Measurements from ENCODE around the gene PAPSS2.
A peak's percentile ranks its signal among the peaks of the same experiment; 100 is the strongest.

The PAPSS2 gene

DNA sequence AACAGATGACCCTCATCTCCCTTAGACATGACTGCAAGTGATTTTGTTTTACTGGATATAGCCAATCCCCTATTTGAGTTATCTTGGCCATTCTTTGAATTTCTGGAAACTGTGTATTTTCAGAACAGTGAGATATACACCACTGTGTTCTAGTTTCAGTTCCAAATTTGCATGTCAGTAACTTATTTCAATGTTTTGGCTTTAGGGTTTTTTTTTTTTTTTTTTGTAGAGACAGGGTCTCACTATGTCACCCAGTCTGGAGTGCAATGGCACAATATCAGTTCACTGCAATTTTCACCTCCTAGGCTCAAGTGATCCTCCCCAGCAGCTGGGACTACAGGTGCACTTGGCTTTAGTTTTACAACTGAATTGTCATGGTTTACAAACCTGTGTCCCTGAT, 91.1 kb downstream of the PAPSS2 start:
- no peak for DNase-seq (ENCODE audit: low spot score)

DNA sequence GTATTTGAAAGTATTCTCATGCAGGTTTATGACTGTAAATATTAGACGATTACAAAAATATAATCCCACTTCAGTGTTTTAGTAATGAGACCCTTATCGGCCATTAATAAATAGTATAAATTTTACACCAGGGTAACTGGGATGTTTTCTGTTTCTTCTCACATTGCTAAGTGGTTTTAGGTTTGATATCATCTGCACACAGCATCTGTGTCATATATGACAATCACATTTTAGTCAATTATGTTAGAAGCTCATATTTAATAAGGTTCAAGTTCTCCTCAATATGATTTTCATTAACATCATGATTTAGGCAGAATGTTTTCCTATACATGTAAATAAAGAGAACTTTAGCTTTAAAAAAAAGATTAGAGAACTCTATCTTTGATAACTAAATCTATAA, 91.6 kb downstream of the PAPSS2 start:
- no peak for DNase-seq (ENCODE audit: low spot score)

- no peak for DNase-seq (ENCODE audit: low spot score)
Measured at GRCh38 chr10:87752566-87752965, 92.9 kb downstream of the PAPSS2 start.

DNA sequence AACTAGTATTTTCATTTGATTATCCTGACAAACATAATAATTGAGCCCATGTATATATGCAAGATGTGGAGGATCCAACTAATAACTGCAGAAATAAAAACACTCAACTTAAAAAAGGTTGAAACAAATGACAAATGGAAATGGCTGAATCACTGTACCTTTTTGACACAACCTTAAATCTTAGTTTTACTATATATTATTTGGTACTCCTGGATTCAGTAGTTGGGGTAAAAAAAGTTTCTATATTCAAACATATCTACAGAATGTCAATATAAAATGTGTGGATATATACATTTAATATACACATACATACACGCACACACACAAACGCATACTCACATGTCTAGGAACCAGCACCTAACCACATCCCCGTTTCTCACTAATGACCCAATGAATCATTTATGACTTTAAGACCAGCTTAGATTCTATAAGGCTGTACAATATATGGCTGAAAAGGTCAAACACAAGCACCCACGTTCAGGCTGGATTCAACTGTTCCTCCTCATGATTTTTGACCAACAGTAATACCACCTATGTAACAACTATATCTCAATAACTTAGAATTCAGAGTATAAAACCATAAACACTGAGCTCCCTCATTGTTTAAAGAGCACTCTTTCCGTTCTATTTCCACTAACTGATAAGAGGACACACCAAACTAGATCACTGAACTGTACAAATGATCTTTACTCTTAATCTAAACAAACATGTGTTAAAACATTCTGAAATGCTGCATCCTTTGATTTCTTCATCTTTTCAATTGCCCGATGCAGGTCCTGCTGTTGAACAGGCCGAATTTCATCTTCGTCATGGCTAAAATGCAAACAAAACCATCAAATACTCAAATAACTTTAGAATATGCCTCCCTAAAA, 94.6 kb downstream of the PAPSS2 start:
- no peak for DNase-seq (ENCODE audit: low spot score)

DNA sequence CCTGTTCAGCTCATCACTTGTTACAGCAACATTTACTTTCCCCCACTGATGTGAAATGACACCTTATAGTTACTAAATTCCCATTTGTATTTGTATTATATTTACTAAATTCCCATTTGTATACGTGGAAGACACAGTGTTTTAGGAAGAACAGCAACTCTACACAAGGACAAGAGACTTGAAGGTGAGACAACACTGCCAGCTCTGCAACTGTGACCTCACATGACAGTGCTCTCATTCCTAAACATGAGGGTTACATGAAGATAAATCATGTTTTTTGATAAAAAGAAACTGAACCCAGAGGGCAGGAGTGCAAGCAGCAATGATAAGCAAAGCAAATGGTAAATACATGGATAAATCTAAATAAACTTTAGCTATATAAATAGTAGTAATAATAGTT, 98.0 kb downstream of the PAPSS2 start:
- no peak for DNase-seq (ENCODE audit: low spot score)

GRCh38 chr10:87759551-87759950, 99.9 kb downstream of the PAPSS2 start:
- no peak for DNase-seq (ENCODE audit: low spot score)

- no peak for DNase-seq (ENCODE audit: low spot score)
Measured at GRCh38 chr10:87760195-87760905, 100.7 kb downstream of the PAPSS2 start.

DNA sequence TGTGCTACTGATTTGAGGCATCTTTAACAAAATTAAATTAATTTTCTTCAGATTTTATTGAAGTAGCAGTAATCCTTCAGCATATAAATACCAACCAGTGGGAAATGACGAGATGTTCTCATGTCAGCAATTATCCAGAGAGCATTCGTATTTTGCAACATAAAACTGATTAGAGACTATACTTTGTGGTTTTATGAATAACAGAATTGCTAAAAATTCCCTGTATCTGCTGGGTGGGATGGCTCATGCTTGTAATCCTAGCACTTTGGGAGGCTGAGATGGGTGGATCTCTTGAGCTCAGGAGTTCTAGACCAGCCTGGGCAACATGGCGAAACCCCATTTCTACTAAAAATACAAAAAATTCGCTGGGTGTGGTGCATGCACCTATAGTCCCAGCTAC, 101.5 kb downstream of the PAPSS2 start:
- no peak for DNase-seq (ENCODE audit: low spot score)

GRCh38 chr10:87761892-87762291, 102.2 kb downstream of the PAPSS2 start:
- DNase-seq (ENCODE audit: low spot score): peak; percentile 77

DNA sequence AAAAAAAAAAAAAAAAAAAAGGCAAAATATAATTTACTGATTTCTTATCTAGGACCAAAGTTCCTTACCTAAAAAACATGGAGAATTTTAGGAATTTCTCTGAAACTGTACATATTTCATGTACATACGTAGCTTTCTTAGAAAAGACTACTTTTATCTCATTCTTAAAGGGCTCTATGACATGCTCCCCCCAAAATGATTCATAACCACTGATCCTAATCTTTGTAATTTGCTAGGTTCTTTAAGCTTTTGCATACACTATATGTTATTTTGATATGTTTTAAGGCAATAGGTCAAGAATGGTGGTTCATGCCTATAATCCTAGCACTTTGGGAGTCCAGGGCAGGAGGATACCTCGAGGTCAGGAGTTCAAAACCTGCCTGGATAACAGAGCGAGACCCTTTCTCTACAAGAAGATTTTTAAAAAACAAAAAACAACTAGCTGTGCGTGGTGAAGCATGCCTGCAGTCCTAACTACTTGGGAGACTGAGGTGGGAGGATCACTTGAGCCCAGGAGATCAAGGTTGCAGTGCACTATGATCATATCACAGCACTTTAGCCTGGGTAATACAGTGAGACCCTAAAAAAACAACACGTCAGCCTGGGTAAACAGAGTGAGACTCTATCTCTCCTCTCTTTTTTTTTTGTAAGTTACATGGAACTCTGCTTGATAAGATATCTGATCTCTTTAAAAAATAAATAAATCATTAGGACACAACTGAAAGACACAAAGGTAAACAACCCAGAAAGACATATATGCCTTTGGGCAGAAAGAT, 103.6 kb downstream of the PAPSS2 start:
- no peak for DNase-seq (ENCODE audit: low spot score)

DNA sequence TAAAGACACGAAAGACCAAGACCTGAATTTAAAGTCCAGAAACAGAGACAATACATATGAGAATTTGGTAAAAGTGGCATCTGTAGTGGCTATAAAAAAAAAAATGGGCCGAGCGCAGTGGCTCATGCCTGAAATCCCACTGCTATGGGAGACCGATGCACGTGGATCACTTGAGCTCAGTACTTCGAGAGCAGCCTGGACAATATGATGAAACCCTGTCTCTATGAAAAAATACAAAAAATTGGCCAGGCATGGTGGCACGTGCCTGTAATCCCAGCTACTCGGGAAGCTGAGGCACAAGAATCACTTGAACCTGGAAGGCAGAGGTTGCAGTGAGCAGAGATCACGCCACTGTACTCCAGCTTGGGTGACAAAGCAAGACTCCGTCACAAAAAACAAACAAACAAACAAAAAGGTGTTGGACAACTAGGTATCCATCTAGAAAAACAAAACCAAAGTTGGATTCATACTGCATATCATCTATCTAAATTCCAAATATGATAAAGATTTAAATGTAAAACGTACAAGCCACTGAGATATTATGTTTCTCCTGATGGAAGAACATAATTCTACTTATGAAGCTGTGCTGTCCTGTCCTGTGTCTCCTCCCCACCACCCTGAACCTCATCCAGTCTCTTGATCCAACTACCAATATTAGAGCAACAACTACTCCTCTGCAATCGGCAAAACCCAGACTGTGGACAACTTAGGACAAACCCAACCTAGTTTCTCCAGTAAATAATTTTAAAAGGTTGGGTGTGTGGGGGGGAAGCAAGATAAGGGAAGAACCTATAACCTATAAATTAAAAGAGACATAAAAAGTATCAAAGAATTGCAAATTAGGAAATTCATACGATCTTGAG, 104.6 kb downstream of the PAPSS2 start:
- DNase-seq (ENCODE audit: low spot score): no peak

GRCh38 chr10:87765666-87766376, 106.1 kb downstream of the PAPSS2 start:
- no peak for DNase-seq (ENCODE audit: low spot score)

- no peak for DNase-seq (ENCODE audit: low spot score)
Measured at GRCh38 chr10:87767253-87767652, 107.6 kb downstream of the PAPSS2 start.

- DNase-seq (ENCODE audit: low spot score): peak; percentile 26
Measured at GRCh38 chr10:87771871-87772500, 112.3 kb downstream of the PAPSS2 start.

- no peak for DNase-seq (ENCODE audit: low spot score)
Measured at GRCh38 chr10:87775766-87776165, 116.1 kb downstream of the PAPSS2 start.

GRCh38 chr10:87776328-87776727, 116.7 kb downstream of the PAPSS2 start:
- DNase-seq (ENCODE audit: low spot score): no peak

DNA sequence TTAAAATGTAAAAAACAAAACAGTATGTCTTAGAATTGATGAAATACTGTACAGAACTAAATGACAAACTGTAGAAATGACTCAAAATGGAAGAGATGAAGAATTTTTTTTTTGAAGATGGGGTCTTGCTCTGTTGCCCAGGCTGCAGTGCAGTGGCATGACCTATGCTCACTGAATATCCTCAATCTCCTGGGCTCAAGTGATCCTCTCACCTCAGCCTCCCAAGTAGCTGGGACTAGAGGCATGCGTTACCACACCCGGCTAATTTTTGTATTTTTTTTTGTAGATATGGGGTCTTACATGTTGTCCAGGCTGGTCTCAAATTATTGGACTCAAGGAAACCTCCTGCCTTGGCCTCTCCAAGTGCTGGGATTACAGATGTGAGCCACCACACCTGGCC, 121.9 kb downstream of the PAPSS2 start:
- no peak for DNase-seq (ENCODE audit: low spot score)

DNA sequence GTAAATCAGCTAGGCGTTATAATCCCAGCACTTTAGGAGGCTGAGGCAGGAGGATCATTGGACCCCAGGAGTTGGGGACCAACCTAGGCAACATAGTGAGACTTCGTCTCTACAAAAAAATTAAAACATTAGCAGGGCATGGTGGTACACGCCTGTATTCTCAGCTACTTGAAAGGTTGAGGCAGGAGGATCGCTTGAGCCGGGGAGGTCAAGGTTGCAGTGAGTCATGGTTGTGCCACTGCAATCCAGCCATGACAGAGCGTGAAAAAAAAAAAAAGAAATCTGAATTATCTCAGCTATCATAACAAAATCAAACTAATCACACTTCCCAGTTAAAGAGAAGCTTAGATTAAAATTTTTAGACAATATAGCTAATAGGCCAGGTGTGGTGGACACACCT, 123.0 kb downstream of the PAPSS2 start:
- DNase-seq (ENCODE audit: low spot score): no peak

DNA sequence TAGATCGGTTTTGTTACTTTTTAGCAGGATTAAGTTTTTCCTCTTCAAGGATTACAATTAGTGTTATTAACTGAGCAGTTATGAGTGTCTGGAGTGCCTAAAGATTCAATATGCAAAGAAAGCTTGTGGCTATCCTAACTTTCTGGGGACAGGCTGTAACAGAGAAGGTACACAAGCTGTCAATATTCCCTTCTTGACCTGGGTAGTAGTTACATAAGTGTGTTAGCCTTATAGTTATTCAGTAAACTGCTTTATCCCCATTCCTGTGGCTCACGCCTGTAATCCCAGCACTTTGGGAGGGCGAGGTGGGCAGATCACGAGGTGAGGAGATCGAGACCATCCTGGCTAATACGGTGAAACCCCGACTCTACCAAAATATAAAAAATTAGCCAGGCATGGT, 126.7 kb downstream of the PAPSS2 start:
- no peak for DNase-seq (ENCODE audit: low spot score)

DNA sequence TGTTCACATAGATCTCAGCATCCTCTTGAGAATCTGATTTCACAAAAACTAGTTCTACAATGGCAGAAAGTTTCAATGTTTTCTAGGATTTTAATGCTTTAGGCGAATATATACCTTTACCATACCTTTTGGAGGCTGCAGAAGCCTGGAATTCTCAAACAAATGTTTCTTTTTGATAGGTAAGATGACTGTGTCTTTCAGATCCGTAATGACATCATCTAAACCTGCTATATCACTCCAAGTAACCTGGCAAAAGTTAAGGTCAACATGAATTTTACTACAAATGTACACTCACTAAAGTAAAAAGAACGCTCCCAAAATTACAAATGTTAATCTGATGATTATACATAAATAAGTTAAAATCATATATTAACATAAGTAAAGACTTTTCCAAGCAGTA, 130.5 kb downstream of the PAPSS2 start:
- DNase-seq (ENCODE audit: low spot score): no peak

- DNase-seq (ENCODE audit: low spot score): no peak
Measured at GRCh38 chr10:87794285-87794684, 134.6 kb downstream of the PAPSS2 start.

All from activated CD4-positive, alpha-beta T cell treated with anti-CD3 and anti-CD28 coated beads, Interleukin-2, Interleukin-4, amounts not matched to agents 100 ng/mL and 50 ng/mL, durations not matched to agents 16 hours and 8 hours (primary cell).